HCT116 (cell line): ENCODE measurements around the gene ATXN7L2. TPM values are rescaled to one million over a fixed set of nuclear protein-coding genes. Genes with fewer than 3 reads are reported as not detected.

ENCODE experiments used
- ATAC-seq: fragments of 200-7000 bp; cut with Tn5 transposase; 2 replicates; pipeline ENCODE4 v1.9.1; 2020; ENCODE audit warnings: mild to moderate bottlenecking, moderate library complexity
- BruUV-seq: library from RNA; stranded (reverse); fragments of 400-500 nt; replicated peaks from 2 replicates; lab custom pipeline; 2021; lab: Mats Ljungman, UMichigan
- CTCF ChIA-PET: fragments of 300-600 bp; sonication (Branson Sonifier 250); formaldehyde crosslinking; loops from one replicate; lab custom pipeline; 2021; ENCODE audit warnings: antibody characterized with exemption; lab: Charles Lee
- POLR2A ChIA-PET: fragments of 300-600, 350-600 bp; sonication (Branson Sonifier 250); formaldehyde crosslinking; loops from one replicate; lab custom pipeline; 2021; ENCODE audit warnings: antibody characterized with exemption; lab: Charles Lee
- RAD21 ChIA-PET, 2 experiments: fragments of 300-600 bp; sonication (Branson Sonifier 250); formaldehyde crosslinking; loops; one replicate each; lab custom pipeline; 2023; ENCODE audit warnings: low total read pairs in 2 of 2; ENCODE audit not compliant: uncharacterized antibody in 2 of 2, unreplicated experiment in 2 of 2, low non-redundant PET in 1 of 2; lab: Charles Lee
- DNase-seq: peaks from one replicate; pipeline ENCODE4 v3.0.0-alpha.2; 2010; ENCODE audit warnings: low read depth, low spot score
- H2AFZ ChIP-seq: fragments of 200-600 bp; shearing (Covaris generic), sonication (generic); 2 replicates; pipeline ENCODE4 v1.6.1; 2017; ENCODE audit warnings: low read depth, mixed run types, mixed read lengths, antibody characterized with exemption, low read length; ENCODE audit not compliant: poor library complexity, severe bottlenecking
- H3K27ac ChIP-seq: 2 replicates; pipeline ENCODE4 v1.5.1; 2012; ENCODE audit warnings: low read depth, low read length
- H3K27me3 ChIP-seq: fragments of 200-600 bp; sonication (generic); 2 replicates; pipeline ENCODE4 v1.6.1; 2016; ENCODE audit warnings: mixed run types, low read length, mixed read lengths; ENCODE audit not compliant: insufficient read depth
- H3K36me3 ChIP-seq, 2 experiments: fragments of 200-500 bp in 1 of 2; fragments of 200-600 bp in 1 of 2; sonication (Bioruptor generic) in 1 of 2; sonication (generic) in 1 of 2; 2 replicates each; pipeline versions ENCODE4 v1.5.1 to v1.6.1; 2014 to 2016; ENCODE audit warnings: low read length in 2 of 2, inconsistent platforms in 1 of 2, mixed read lengths in 1 of 2, mixed run types in 1 of 2; ENCODE audit not compliant: insufficient read depth in 2 of 2, control insufficient read depth in 1 of 2
- H3K4me1 ChIP-seq, 2 experiments: fragments of 200-600 bp in 1 of 2; sonication (generic) in 1 of 2; 2 replicates each; pipeline versions ENCODE4 v1.5.1 to v1.6.1; 2012 to 2017; ENCODE audit warnings: low read length in 2 of 2, inconsistent platforms in 1 of 2, mild to moderate bottlenecking in 1 of 2, mixed read lengths in 1 of 2, mixed run types in 1 of 2, moderate library complexity in 1 of 2; ENCODE audit not compliant: insufficient read depth in 2 of 2, control insufficient read depth in 1 of 2
- H3K4me2 ChIP-seq: fragments of 200-600 bp; sonication (generic); 2 replicates; pipeline ENCODE4 v1.6.1; 2017; ENCODE audit warnings: mixed run types, low read length, mixed read lengths
- H3K4me3 ChIP-seq, 2 experiments: fragments of 200-600 bp in 1 of 2; sonication (generic) in 1 of 2; replicated peaks in 1 of 2; 2 replicates each; pipeline ENCODE4 v1.5.1; 2011 to 2016; ENCODE audit warnings: low read length in 2 of 2, control low read depth in 1 of 2, low read depth in 1 of 2, mild to moderate bottlenecking in 1 of 2, mixed read lengths in 1 of 2, mixed run types in 1 of 2
- H3K79me2 ChIP-seq: fragments of 200-600 bp; sonication (generic); 2 replicates; pipeline ENCODE4 v1.6.1; 2017; ENCODE audit warnings: mild to moderate bottlenecking, mixed run types, low read length, moderate library complexity, mixed read lengths; ENCODE audit not compliant: insufficient read depth
- H3K9ac ChIP-seq: fragments of 200-600 bp; sonication (generic); 2 replicates; pipeline ENCODE4 v1.6.1; 2016; ENCODE audit warnings: low read length, mixed read lengths
- H3K9me2 ChIP-seq: fragments of 200-600 bp; sonication (generic), shearing (Covaris generic); 2 replicates; pipeline ENCODE4 v1.6.1; 2017; ENCODE audit warnings: mixed run types, mild to moderate bottlenecking, moderate library complexity; ENCODE audit not compliant: insufficient read depth
- H3K9me3 ChIP-seq, 2 experiments: fragments of 200-500 bp in 1 of 2; fragments of 200-600 bp in 1 of 2; sonication (Bioruptor generic) in 1 of 2; sonication (generic) in 1 of 2; 2 replicates each; pipeline ENCODE4 v1.6.1; 2014 to 2017; ENCODE audit warnings: low read length in 2 of 2, mixed read lengths in 2 of 2, inconsistent platforms in 1 of 2, low read depth in 1 of 2, mild to moderate bottlenecking in 1 of 2, mixed run types in 1 of 2, moderate library complexity in 1 of 2; ENCODE audit not compliant: control insufficient read depth in 1 of 2, insufficient read depth in 1 of 2
- H4K20me1 ChIP-seq: fragments of 200-600 bp; sonication (generic), shearing (Covaris generic); 2 replicates; pipeline ENCODE4 v1.6.1; 2017; ENCODE audit warnings: mixed run types, mild to moderate bottlenecking, moderate library complexity; ENCODE audit not compliant: insufficient read depth
- CBX3 ChIP-seq: IDR thresholded peaks from 2 replicates; pipeline ENCODE4 v1.6.1; 2012; ENCODE audit warnings: low read depth
- CEBPB ChIP-seq: IDR thresholded peaks from 2 replicates; pipeline ENCODE4 v1.6.1; 2012; ENCODE audit warnings: low read depth
- EGR1 ChIP-seq: IDR thresholded peaks from 2 replicates; pipeline ENCODE4 v1.6.1; 2012; ENCODE audit warnings: low read depth
- ELF1 ChIP-seq: IDR thresholded peaks from 2 replicates; pipeline ENCODE4 v1.6.1; 2012; ENCODE audit warnings: low read depth, borderline replicate concordance
- EZH2 ChIP-seq: fragments of 200-600 bp; sonication (generic); IDR thresholded peaks from 2 replicates; pipeline ENCODE4 v1.6.1; 2017; ENCODE audit warnings: antibody characterized with exemption, mixed run types
- EZH2phosphoT487 ChIP-seq: fragments of 200-600 bp; IDR thresholded peaks from 2 replicates; pipeline ENCODE4 v1.6.1; 2018; ENCODE audit warnings: antibody characterized with exemption, borderline replicate concordance
- JUND ChIP-seq: IDR thresholded peaks from 2 replicates; pipeline ENCODE4 v1.6.1; 2012
- POLR2A ChIP-seq: IDR thresholded peaks from 2 replicates; pipeline ENCODE4 v1.7.0; 2011; ENCODE audit warnings: borderline replicate concordance; ENCODE audit not compliant: insufficient read depth, insufficient read length; ENCODE audit errors: extremely low read depth
- POLR2AphosphoS5 ChIP-seq: IDR thresholded peaks from 2 replicates; pipeline ENCODE4 v1.6.1; 2011; ENCODE audit warnings: mild to moderate bottlenecking, low read depth, low read length, moderate library complexity
- RAD21 ChIP-seq: IDR thresholded peaks from 2 replicates; pipeline ENCODE4 v1.6.1; 2012; ENCODE audit warnings: low read depth, mild to moderate bottlenecking
- SP1 ChIP-seq: IDR thresholded peaks from 2 replicates; pipeline ENCODE4 v1.6.1; 2012; ENCODE audit warnings: low read depth
- SRF ChIP-seq: IDR thresholded peaks from 2 replicates; pipeline ENCODE4 v1.6.1; 2012; ENCODE audit warnings: low read depth
- TCF7L2 ChIP-seq: IDR thresholded peaks from 2 replicates; pipeline ENCODE4 v1.7.0; 2011; ENCODE audit warnings: borderline replicate concordance, inconsistent platforms; ENCODE audit not compliant: insufficient read depth, insufficient read length; ENCODE audit errors: extremely low read depth
- intact Hi-C: fragments of 100-400 bp; cut with micrococcal nuclease; formaldehyde crosslinking; loops from 2 replicates; pipeline ENCODE4 v1.10.0; 2022
- total RNA-seq: library from RNA; stranded (reverse); gene quantifications from one replicate; pipeline ENCODE4 v1.2.1, GENCODE V29; 2021; ENCODE audit not compliant: unreplicated experiment
- TF ChIP-seq, protein P1 (sequence below): IDR thresholded peaks from 2 replicates; pipeline ENCODE4 v1.6.1; 2012
- TF ChIP-seq, protein P2 (sequence below): IDR thresholded peaks from 2 replicates; pipeline ENCODE4 v1.6.1; 2012
- TF ChIP-seq, protein P3 (sequence below), 3 experiments: fragments of 200-600 bp in 1 of 3; sonication (generic) in 1 of 3; IDR thresholded peaks in 2 of 3; conservative IDR thresholded peaks in 1 of 3; 2 replicates each; pipeline ENCODE4 v1.5.1; 2012 to 2017; ENCODE audit warnings: low read depth in 2 of 3, low read length in 2 of 3, antibody characterized with exemption in 1 of 3, borderline replicate concordance in 1 of 3, control low read depth in 1 of 3, mild to moderate bottlenecking in 1 of 3, mixed read lengths in 1 of 3, mixed run types in 1 of 3, moderate library complexity in 1 of 3; ENCODE audit not compliant: insufficient read depth in 1 of 3

ATXN7L2 gene
- total RNA-seq, 1 experiment from 2014 or later = 7.2 TPM

GRCh38 chr1:109503935-109504334 is 20.2 kb downstream of the ATXN7L2 start:
- POLR2A ChIA-PET = no interaction called here
- no TSS peak for BruUV-seq
- no peaks in the 10 kb centered on the region for H3K79me2 ChIP-seq
- no peaks in the 10 kb centered on the region; the same call in 1 of the 2 replicates for H3K27me3 ChIP-seq
- no peaks in the 10 kb centered on the region for H4K20me1 ChIP-seq
- no peak overlapping the region for H3K27ac ChIP-seq
- intact Hi-C loops = no loop called here
- H2AFZ ChIP-seq = no peak overlapping the region
- H3K9me2 ChIP-seq = no peaks in the 10 kb centered on the region; the same call in 1 of the 2 replicates
- peaks cover 0 to 3% of the 10 kb centered on the region in 2 experiments; a peak in 1 of 4 replicates for H3K4me1 ChIP-seq
- H3K9me3 ChIP-seq = no peaks in the 10 kb centered on the region
- CTCF ChIA-PET = interaction anchor here (0.7 to 2.3 kb wide), 2 partner anchors 10 kb away, joined by 3 to 8 read pairs; partner anchors contain the start of gene CYB561D1
- RAD21 ChIA-PET = no interaction called here
- H3K9ac ChIP-seq = no peak overlapping the region
- ATAC-seq (no peak), DNase-seq (no peak)
- no peaks in the 10 kb centered on the region for H3K36me3 ChIP-seq
- no peak overlapping the region for H3K4me3 ChIP-seq
- no peak overlapping the region for H3K4me2 ChIP-seq
- TF ChIP-seq RAD21 (no peak), POLR2A (no peak), ELF1 (no peak), EZH2phosphoT487 (no peak), SP1 (no peak), SRF (no peak), JUND (no peak), EGR1 (no peak), EZH2 (no peak), CBX3 (no peak), TCF7L2 (no peak), POLR2AphosphoS5 (no peak), CEBPB (no peak)
- TF ChIP-seq, protein P1, sequence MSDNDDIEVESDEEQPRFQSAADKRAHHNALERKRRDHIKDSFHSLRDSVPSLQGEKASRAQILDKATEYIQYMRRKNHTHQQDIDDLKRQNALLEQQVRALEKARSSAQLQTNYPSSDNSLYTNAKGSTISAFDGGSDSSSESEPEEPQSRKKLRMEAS = no peak
- TF ChIP-seq, protein P2, sequence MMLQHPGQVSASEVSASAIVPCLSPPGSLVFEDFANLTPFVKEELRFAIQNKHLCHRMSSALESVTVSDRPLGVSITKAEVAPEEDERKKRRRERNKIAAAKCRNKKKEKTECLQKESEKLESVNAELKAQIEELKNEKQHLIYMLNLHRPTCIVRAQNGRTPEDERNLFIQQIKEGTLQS = no peak
- TF ChIP-seq, protein P3, sequence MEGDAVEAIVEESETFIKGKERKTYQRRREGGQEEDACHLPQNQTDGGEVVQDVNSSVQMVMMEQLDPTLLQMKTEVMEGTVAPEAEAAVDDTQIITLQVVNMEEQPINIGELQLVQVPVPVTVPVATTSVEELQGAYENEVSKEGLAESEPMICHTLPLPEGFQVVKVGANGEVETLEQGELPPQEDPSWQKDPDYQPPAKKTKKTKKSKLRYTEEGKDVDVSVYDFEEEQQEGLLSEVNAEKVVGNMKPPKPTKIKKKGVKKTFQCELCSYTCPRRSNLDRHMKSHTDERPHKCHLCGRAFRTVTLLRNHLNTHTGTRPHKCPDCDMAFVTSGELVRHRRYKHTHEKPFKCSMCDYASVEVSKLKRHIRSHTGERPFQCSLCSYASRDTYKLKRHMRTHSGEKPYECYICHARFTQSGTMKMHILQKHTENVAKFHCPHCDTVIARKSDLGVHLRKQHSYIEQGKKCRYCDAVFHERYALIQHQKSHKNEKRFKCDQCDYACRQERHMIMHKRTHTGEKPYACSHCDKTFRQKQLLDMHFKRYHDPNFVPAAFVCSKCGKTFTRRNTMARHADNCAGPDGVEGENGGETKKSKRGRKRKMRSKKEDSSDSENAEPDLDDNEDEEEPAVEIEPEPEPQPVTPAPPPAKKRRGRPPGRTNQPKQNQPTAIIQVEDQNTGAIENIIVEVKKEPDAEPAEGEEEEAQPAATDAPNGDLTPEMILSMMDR (IDR thresholded peaks at IDR 0.05 in 2 of 3, conservative IDR thresholded peaks at IDR 0.05 in 1 of 3; ENCODE audit: borderline replicate concordance in 1 of 3, insufficient read depth in 1 of 3, low read depth in 2 of 3, low read length in 2 of 3) = no peak
